HG03558 (cell line): ENCODE data around the gene KRTAP5-6.
"Not testable (repeated sequence)": the region's sequence is repeated elsewhere in the genome, so short reads cannot be mapped to it uniquely, and the experiment has no call there.

Experiments used
- ATAC-seq: cut with Tn5 transposase; IDR thresholded peaks from one replicate; pipeline ENCODE4 v1.9.1; 2021; ENCODE audit warnings: moderate number of reproducible peaks; ENCODE audit not compliant: unreplicated experiment; ENCODE audit errors: extremely low read depth

Gene KRTAP5-6

DNA sequence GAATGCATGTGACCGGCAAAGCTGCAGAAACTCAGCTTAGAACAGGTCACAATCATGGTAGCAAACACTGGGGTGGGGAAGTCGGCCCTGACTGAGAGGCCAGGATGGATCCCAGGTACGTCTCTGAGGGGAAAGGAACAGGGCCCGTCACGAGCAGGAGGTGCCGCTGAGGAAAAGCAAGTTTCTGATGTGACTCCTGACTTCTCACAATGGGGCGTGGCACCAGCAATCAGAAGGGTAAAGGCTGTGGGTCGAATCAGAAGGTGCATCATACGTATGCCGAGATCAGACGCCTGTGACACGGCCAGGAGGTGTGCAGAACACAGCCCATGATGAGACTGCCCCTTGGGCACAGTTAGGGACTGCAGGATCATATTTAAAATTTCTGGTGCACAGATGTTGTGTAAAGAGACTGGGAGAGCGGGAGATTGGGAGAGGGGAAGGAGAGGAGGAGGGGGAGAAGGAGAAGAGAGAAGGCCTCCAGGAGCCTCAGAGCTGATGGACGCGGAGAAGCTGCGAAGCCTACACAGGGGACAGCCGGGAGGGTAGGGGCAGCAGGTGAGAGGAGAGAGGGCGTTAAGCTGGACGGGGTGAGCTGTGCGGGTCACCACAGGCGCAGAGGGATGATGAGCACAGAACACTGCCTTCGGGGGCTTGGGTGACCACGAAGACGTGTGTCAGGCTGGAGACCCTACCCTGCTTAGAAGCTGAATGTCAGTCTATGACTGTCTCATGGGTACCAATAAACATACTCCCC, 36.7 kb upstream of the KRTAP5-6 start:
- no peak for ATAC-seq

DNA sequence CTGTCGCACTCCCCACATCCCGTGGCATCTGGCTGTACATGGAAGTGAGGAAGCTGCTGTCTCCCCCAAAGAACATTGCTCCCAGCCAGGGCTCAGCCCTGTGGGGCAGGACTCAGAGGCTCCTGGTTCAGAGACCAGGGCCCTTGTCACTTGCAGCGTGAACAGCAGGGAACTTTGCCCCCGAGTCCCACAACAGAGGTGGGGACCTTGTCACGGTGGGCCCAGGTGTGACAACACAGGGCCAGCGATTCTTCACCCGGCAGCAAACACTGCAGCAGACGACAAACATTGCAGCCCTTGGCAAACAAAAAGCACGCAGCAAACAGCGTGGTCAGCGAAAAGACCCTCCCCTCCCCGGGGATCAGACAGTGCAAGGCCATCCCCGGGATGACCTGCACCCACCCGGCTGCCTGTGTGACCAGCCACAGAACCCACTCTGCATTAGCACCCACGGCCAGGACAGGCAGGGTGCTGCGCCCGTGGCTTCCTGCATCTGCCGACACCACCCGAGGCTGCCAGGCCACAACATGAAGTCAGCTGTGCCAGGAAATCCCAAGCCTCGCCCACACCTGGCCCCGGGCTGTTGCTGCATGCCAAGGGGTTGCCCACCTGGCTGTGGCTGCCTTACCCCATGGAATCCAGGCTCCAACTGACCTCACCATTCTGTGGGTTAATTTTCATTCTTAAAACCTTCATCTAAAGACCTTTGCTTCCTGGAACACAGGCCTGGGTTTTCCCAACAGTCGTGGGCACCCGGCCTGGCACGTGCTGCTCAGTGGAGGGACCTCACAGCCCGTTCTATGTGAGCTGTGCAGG, 35.3 kb upstream of the KRTAP5-6 start:
- not testable (repeated sequence) for ATAC-seq

DNA sequence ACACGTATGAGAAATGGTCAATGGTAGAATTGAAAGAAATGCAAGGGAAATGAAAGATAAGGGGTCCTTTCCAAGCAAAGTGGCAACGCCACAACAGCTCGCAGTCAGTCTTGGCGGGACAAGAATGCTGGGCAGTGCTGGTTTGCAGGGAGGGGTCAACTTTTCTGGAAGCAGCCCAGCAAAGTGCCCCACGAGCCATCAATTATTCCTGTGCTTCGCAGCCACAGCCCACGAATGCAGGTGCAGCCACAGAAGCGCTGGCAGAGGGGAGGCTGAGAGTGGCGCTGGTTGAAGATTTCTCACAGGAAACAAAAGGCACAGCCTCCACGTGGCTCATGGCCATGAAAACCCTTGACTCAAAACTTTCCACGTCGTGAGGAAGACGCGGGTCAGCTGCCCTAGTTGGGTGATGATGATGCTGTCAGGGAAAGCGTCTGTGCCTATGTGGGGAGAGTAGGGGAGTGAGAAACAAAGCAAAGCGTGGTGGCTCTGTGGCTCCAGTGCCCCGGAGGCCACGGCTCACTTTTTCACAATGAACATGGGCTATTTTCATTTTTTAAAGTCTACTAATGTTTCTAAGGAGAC, 34.2 kb upstream of the KRTAP5-6 start:
- not testable (repeated sequence) for ATAC-seq

DNA sequence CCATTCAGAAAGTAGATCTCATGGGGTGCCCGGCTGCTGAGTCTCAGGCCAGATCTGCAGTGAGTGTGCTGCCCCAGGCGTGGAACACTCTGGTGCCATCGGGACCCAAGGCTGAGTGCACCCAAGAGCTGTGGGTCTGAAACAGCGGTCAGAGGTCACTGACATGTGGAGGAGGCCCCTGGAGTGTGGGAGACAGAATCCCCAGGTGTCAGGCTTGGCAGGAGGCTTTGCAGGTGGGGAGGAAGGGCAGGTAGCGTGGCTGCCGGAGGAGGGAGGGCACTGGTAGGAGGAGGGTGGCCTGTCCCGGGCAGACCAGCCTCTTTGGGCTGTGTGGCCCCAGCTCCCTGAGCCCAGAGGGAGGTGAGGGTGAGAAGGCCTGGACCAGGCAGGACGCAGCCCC, 31.7 kb upstream of the KRTAP5-6 start:
- ATAC-seq, result no peak

DNA sequence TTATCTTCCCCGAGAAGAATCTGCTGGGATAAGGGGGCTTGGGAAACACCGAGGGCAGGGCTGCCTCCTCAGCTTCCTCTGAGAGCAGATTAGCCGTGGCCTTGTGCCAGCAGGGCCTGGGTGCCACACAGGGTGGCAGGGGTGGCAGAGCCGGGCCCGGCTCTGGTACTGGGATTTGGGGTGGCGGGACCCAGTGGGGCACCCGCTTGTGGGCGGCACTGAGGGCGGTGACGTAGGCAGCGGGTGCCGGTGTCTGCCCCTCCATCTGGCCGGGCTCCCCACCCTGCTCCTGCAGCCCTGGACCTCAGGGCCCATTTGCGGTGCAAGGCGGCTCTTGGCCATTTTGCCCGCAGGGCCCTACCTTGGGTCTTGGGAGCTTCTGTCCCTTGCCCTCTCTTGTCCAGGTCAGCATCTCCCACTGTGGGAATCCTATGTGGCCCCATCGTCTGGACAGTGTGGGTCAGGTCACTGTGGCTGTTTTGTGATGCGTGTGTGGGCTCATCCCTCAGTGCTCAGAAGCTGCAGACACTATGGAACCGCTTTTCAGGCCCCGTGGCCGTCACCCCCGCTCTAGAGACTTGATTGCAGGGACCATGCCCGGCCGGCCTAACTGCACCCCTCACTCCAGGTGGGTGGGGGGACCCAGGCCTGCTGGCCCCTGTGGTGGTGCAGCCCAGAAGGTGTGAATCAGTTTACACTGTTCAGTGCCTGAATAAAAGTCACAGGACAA, 29.7 kb upstream of the KRTAP5-6 start:
- ATAC-seq, result no peak

DNA sequence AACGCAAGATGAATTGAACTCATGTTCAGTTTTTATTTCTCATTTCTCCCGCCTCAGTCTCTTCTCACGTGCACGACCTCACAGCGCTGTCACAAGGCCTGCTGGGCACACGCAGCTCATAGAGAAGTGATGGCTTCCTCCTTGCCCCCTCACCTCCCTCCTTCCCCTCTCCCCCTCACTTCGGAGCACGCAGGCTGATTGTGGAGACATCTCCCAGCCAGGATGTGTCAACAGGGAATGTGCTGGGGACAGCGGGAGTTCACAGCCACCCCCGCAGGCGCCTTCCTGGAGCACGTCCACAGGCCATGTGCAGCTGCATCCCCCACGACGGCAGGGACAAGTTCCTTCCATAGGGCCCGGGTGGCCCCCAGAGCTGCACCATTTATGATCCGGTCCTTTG, 29.1 kb upstream of the KRTAP5-6 start:
- ATAC-seq, result no peak

DNA sequence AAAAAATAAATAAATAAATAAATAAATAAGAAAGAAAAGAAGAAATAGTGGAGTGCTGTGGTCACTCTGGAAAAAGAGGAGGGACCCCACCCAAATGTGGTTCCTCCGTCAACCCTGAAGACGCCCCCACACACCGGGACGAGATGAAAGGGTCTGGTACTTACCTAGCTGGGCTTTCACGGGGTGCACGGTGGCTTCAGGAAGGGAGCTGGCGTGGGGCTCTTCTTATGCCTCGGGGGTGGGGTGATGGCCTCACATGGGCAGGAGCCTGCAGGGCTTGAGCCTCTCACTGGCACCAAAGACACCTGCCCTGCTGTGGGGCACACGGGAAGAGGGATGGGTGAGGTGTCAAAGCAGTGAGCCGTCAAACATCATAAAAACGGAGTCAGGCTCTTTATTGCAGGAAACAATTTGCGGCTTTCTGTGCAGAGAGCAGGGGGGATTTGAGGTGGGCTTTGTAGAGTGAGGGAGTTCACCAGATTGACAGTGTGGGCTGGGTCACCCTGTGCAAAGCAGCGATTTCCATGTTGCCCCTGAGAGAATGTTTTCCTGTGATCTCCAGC, 28.0 kb upstream of the KRTAP5-6 start:
- no peak for ATAC-seq

DNA sequence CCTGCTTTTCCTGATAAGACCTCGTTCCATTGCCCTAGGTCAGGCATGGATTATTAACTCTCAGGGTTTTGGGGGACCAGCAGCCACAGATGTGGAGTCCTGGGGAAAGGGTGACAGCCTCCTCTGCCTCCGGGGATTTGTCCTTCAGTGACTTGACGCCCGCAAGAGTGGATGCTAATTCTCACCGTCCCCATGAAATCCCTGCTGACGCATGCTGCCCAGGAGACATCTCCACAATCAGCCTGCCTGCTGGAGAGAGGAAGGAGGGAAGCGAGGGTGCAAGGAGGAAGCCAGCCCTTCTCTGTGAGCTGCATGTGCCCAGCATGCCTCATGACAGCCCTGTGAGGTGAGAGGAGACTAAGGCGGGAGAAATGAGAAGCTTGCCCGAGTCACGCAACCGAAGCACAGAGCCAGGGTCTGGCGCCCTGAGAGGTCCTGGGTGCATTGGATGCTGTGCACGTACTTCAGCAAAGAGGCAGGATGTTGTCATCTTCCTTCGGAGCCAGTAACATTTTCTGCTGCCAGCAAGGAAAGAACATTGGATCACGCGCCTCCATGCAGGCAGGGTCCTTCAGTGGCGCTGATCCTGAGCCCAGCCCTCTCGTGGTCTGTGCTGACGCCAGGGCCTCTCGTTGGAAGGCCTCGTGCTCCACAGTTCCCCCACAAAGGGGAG, 27.3 kb upstream of the KRTAP5-6 start:
- ATAC-seq, result no peak

DNA sequence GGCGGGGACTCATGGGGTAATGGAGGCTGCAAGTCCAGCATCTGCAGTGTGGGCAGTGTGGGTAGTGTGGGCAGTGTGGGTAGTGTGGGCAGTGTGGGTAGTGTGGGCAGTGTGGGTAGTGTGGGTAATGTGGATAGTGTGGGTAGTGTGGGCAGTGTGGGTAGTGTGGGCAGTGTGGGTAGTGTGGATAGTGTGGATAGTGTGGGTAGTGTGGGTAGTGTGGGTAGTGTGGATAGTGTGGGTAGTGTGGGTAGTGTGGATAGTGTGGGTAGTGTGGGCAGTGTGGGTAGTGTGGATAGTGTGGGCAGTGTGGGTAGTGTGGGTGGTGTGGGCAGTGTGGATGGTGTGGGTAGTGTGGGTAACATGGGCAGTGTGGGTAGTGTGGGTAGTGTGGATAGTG, 26.5 kb upstream of the KRTAP5-6 start:
- not testable (repeated sequence) for ATAC-seq

DNA sequence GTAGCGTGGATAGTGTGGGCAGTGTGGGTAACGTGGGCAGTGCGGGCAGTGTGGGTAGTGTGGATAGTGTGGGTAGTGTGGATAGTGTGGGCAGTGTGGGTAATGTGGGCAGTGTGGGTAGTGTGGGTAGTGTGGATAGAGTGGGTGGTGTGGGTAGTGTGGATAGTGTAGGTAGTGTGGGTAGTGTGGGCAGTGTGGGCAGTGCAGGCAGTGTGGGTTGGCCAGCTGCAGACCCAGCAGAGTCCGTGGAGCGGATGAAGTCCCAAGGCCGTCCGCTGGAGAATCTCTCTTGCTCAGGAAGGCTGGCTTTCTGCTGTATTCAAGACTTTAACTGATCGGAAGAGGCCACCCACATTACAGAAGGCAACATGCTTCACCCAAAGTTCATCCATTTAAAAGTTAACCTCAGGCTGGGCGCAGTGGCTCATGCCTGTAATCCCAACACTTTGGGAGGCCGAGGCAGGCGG, 26.1 kb upstream of the KRTAP5-6 start:
- ATAC-seq, result no peak

DNA sequence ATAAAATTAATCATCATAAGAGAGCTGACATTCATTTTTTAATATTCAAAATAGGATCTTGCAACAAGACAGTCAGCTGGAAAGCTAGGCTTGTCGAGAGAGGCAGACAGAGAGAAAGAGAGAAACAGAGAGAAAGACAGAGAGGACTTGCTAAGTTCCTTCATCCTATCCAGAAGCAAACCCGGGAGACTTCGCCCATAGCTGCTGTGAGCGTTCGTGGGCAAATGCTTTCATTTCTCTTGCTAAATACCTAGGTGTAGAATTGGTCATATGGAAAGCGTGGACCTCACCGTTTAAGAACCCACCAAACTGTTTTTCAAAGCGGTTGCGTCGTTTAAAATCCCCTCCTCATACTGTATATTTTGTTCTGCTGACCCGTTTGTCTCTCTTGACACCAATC, 25.3 kb upstream of the KRTAP5-6 start:
- no peak for ATAC-seq

DNA sequence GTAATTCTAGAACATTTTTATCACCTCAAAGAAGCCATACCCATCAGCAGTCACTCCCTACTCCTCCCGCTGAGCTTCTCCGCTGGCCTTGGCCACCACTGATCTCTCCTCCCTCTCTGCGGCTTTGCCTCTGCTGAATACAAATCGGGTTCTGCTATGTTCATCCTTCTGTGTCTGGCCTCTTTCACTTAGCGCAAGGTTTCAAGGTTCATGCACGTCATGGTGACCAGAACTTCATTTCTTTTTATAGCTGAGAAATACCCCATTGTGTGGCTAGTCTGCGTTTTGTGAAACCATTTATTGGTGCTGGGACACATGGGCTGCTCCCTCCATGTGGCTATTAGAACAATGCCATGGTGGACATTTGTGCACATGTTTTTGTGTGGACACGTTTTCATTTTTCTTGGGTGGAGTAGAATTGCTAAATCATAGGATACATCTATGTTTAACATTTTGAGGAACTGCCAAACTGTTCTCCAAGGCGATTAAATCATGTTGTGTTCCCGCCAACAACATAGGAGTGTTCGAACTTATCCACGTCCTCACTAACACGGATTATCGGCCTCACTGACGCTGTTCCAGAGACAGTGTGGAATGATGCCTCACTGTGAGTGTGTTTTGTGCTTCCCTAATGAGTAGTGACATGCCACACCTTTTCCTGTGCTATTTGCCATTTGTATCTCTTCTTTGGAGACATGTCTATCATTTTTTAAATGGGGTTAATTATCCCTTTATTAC, 24.2 kb upstream of the KRTAP5-6 start:
- no peak for ATAC-seq

DNA sequence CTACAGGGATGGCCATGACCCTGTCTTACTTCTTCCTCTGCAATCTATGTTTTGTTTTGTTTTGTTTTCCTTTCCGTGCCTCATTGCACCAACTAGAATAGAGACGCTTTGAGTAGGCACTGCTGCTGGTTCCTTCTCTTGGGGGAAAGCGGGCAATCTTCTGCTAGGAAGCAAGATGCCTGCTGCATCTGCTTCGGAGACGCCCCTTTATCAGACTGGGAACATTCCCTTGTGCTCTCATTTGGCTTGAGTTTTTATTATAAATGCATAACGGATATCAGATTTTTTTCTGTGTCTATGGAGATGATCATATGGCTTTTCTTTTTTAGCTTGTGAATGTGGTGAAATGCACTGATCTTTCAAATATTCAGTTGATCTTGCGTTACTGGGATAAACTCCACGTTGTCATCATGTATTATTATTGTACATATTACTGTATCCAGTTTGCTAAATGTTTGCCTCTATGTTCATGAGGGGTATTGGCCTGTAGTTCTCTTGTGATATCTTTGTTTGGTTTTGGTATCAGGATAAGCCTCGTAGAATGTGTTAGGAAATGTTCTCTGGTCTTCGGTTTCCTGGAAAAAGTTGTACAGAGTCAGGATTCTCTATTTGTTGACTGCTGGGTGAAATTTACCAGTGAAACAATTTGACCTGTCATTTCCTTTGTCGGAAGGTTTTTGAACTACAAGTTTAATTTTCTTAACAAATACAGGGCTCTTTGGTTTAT, 23.4 kb upstream of the KRTAP5-6 start:
- ATAC-seq, result no peak

DNA sequence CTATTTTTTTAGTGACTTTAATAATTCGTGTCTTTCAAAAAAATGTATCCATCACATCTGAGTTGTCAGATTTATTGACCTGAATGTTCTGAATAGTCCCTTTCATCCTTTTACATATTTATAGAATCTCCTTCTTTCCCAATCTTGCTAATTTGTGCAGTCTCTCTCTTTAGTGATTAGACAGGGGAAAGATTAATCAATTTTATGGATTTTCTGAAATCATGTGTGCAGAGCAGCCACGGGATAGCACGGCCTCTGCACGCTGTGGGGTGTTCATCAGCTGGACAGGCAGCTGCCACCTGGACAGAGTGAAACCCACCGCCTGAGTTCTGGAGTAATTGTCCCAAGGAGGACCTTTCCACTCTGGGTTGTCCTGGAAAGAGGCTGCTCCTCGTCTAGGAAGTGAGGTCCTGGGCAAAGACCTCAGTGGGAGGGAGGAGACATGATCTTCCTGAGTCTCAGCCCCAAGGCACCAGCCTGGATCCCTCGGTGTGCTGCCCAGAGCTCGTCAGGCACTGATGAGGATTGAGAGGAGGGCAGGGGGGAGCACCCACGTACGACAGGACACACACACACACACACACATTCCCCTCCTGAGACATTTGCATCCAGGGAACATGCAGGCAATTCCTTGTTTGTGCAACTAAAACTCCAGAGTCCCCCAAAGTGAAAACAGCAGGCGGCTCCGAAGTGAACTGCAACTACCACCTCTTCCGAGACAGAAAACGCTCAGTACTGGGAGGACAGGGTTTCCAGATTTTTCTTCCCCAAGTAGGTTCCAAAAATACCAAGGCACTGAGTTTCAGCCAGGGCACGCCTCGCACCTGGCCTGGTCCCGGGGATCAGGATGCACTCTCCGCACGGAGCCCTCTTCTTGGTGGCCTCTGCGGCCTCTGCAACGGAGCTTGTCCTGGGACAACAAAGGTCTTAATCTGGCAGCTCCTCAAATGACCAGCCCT, 22.5 kb upstream of the KRTAP5-6 start:
- ATAC-seq, result no peak

DNA sequence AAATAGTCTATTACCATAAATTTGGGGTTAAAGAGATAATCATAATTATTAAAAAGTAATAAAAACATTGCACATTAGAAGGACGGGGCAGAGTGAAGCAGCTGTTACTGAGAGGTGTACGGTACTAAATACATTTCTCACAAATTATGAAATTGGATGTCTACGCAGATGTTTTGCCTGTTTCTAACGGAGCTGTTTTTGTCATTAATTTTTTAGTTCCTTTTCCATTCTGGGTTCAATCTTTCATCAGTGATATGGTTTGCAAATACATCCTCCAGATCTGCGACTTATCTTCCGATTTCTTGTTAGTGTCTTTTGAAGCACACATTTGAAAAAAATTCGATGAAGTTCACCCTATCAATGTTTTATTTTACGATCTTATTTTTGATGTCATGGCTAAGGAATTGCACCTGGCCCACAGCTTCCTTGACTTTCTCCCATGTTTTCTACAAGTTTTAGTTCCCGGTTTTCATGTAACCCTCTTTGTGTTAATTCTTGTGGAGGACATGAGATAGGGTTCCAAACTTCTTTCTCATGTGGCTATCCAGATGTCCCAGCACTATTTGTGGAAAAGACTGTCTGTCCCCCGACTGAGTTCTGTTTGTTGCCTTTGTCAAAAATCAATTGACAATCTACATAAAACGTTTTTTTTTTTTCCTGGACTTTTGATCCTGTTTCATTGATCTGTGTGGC, 21.3 kb upstream of the KRTAP5-6 start:
- ATAC-seq, result no peak

DNA sequence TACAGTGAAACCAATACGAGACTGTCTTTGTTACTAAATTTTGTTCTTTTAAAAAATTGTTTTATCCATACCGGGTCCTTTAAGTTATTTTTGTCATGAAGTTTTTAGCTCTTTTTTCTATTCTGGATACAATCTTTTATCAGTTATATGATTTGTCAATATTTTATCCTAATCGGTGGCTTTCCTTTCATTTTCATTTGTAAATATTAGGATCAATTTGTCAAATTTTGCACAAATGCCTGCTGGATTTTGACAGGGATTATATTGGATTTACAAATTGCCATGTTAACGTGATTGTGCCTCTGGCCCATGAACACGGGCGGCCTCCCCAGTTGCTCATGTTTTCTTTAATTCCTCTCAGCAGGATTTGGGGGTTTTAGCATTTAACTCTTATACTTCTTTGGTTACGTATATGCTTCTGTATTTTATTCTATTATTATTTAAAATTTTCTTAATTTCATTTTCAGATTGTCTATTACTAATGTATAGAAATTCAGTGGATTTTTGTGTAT, 20.7 kb upstream of the KRTAP5-6 start:
- ATAC-seq, result no peak
